ENCODE measurements around the gene SLC2A2.

SLC2A2 gene

GRCh38 chr3:171065732-171066131 is 39.2 kb upstream of the SLC2A2 start:
- H3K14ac ChIP-seq (ENCODE audit: low read length in 2 of 2), result no peak overlapping the region
- H4K8ac ChIP-seq (ENCODE audit: low read length), result no peak overlapping the region
- no peak overlapping the region for H2AFZ ChIP-seq (ENCODE audit: low read depth, low read length)
- H3K18ac ChIP-seq (ENCODE audit: low read depth in 1 of 2, low read length in 2 of 2), result no peak overlapping the region
- H2BK5ac ChIP-seq (ENCODE audit: low read depth, low read length, poor library complexity, severe bottlenecking), result no peak overlapping the region
- no peak overlapping the region for H3K23ac ChIP-seq (ENCODE audit: low read length in 2 of 2)
- H3K27me3 ChIP-seq (ENCODE audit: control insufficient read depth in 1 of 2, insufficient read depth in 1 of 2, low read length in 2 of 2), result no peaks in the 10 kb centered on the region
- H3K79me1 ChIP-seq (replicated peaks; ENCODE audit: low read length, poor library complexity, severe bottlenecking), result no peaks in the 10 kb centered on the region
- H3K4me3 ChIP-seq (ENCODE audit: insufficient read depth in 1 of 2, low read depth in 1 of 2, low read length in 2 of 2), result no peak overlapping the region
- 96% methylated on average over 1 of the region's 1 CpG for WGBS
- H3K4me1 ChIP-seq (ENCODE audit: control insufficient read depth, insufficient read depth, low read depth, low read length), result peaks cover 3% of the 10 kb centered on the region
- H2BK15ac ChIP-seq (ENCODE audit: low read depth, poor library complexity, severe bottlenecking), result no peak overlapping the region
- peaks cover 10 to 21% of the 10 kb centered on the region in 2 experiments for H3K36me3 ChIP-seq (ENCODE audit: control insufficient read depth in 1 of 2, insufficient read depth in 2 of 2, low read depth in 1 of 2, low read length in 2 of 2)
- DNase-seq, result no peak
- no peak overlapping the region for H3K9ac ChIP-seq (ENCODE audit: low read length)
- H3K27ac ChIP-seq (ENCODE audit: low read length, poor library complexity, severe bottlenecking), result no peak overlapping the region
- H2BK120ac ChIP-seq (ENCODE audit: low read depth, low read length), result no peak overlapping the region
- no peaks in the 10 kb centered on the region for H3K9me3 ChIP-seq (ENCODE audit: control insufficient read depth, low read length)
- no peak overlapping the region for H3K4me2 ChIP-seq (ENCODE audit: low read length, poor library complexity, severe bottlenecking)
- H2AK5ac ChIP-seq (ENCODE audit: low read length, severe bottlenecking), result no peak overlapping the region
- no peak overlapping the region for H4K91ac ChIP-seq (ENCODE audit: low read length)
- H3K4ac ChIP-seq (ENCODE audit: low read depth in 1 of 2, low read length in 2 of 2), result no peak overlapping the region
- no peak overlapping the region for H2BK12ac ChIP-seq (ENCODE audit: low read length in 2 of 2)

DNA sequence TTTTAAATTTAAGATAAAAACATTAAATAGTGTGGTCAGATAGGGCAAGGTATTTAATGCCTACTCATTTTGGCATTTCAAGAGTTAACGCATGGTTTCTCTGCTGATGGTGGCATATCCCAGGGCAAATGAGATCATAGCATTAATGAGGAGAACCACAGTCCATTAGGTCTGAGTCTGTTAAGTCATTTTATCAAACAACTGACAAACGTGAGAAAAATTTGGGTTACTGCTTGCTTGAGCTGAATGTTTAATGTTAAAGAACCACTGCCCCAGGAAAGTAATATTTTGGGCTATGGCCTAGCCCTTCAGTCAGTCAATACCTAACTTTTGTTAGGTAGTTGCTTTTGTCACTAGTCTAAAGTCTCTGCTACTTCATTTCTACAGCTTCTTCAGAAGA is 37.9 kb upstream of the SLC2A2 start:
- H3K27me3 ChIP-seq (ENCODE audit: control insufficient read depth in 1 of 2, insufficient read depth in 1 of 2, low read length in 2 of 2), result no peaks in the 10 kb centered on the region
- no peak overlapping the region for H3K4ac ChIP-seq (ENCODE audit: low read depth in 1 of 2, low read length in 2 of 2)
- peaks cover 3% of the 10 kb centered on the region for H3K4me1 ChIP-seq (ENCODE audit: control insufficient read depth, insufficient read depth, low read depth, low read length)
- peaks cover 10 to 21% of the 10 kb centered on the region in 2 experiments for H3K36me3 ChIP-seq (ENCODE audit: control insufficient read depth in 1 of 2, insufficient read depth in 2 of 2, low read depth in 1 of 2, low read length in 2 of 2)
- no peak overlapping the region for H3K9ac ChIP-seq (ENCODE audit: low read length)
- no peak overlapping the region for H3K27ac ChIP-seq (ENCODE audit: low read length, poor library complexity, severe bottlenecking)
- no peak overlapping the region for H2AK5ac ChIP-seq (ENCODE audit: low read length, severe bottlenecking)
- H4K91ac ChIP-seq (ENCODE audit: low read length), result no peak overlapping the region
- H3K9me3 ChIP-seq (ENCODE audit: control insufficient read depth, low read length), result no peaks in the 10 kb centered on the region
- no peak overlapping the region for H3K14ac ChIP-seq (ENCODE audit: low read length in 2 of 2)
- H2BK12ac ChIP-seq (ENCODE audit: low read length in 2 of 2), result no peak overlapping the region
- WGBS, result 75% methylated on average over 2 of the region's 2 CpGs
- no peak overlapping the region for H4K8ac ChIP-seq (ENCODE audit: low read length)
- no peak overlapping the region for H2BK15ac ChIP-seq (ENCODE audit: low read depth, poor library complexity, severe bottlenecking)
- no peak overlapping the region for H2BK120ac ChIP-seq (ENCODE audit: low read depth, low read length)
- H2BK5ac ChIP-seq (ENCODE audit: low read depth, low read length, poor library complexity, severe bottlenecking), result no peak overlapping the region
- H2AFZ ChIP-seq (ENCODE audit: low read depth, low read length), result no peak overlapping the region
- no peak overlapping the region for H3K4me3 ChIP-seq (ENCODE audit: insufficient read depth in 1 of 2, low read depth in 1 of 2, low read length in 2 of 2)
- no peak for DNase-seq
- H3K18ac ChIP-seq (ENCODE audit: low read depth in 1 of 2, low read length in 2 of 2), result no peak overlapping the region
- no peak overlapping the region for H3K23ac ChIP-seq (ENCODE audit: low read length in 2 of 2)
- H3K79me1 ChIP-seq (replicated peaks; ENCODE audit: low read length, poor library complexity, severe bottlenecking), result no peaks in the 10 kb centered on the region
- no peak overlapping the region for H3K4me2 ChIP-seq (ENCODE audit: low read length, poor library complexity, severe bottlenecking)

DNA sequence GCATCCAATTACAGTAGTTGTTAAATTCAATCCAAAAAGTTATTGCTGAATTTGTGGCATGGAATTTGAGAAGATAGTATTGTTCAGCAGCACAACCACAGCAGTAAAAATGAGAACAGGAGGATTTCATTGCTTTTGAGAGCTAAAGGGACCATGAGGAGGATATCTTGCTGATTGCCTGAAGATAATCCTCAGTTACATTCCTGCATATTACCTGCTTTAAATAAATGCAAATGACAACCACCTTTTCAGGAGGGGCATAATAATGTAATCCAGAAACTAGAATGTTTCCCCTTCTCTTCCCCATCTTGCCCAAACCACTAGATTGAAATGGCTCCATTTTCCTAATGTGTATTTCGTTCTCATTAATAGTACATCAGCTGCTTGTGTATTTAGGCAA is 35.2 kb upstream of the SLC2A2 start:
- Histone ChIP-seq H3K4me3 (ENCODE audit: insufficient read depth in 1 of 2, low read depth in 1 of 2, low read length in 2 of 2) (no peak overlapping the region), H3K18ac (ENCODE audit: low read depth in 1 of 2, low read length in 2 of 2) (no peak overlapping the region), H3K23ac (ENCODE audit: low read length in 2 of 2) (no peak overlapping the region), H3K14ac (ENCODE audit: low read length in 2 of 2) (no peak overlapping the region), H3K4me1 (ENCODE audit: control insufficient read depth, insufficient read depth, low read depth, low read length) (peaks cover 4% of the 10 kb centered on the region), H4K8ac (ENCODE audit: low read length) (no peak overlapping the region), H3K36me3 (ENCODE audit: control insufficient read depth in 1 of 2, insufficient read depth in 2 of 2, low read depth in 1 of 2, low read length in 2 of 2) (peaks cover 10 to 17% of the 10 kb centered on the region in 2 experiments), H2BK12ac (ENCODE audit: low read length in 2 of 2) (no peak overlapping the region), H3K27me3 (ENCODE audit: control insufficient read depth in 1 of 2, insufficient read depth in 1 of 2, low read length in 2 of 2) (no peaks in the 10 kb centered on the region), H2BK120ac (ENCODE audit: low read depth, low read length) (no peak overlapping the region), H2AFZ (ENCODE audit: low read depth, low read length) (no peak overlapping the region), H3K27ac (ENCODE audit: low read length, poor library complexity, severe bottlenecking) (no peak overlapping the region), H3K4ac (ENCODE audit: low read depth in 1 of 2, low read length in 2 of 2) (no peak overlapping the region), H3K4me2 (ENCODE audit: low read length, poor library complexity, severe bottlenecking) (no peak overlapping the region), H2BK15ac (ENCODE audit: low read depth, poor library complexity, severe bottlenecking) (no peak overlapping the region), H2BK5ac (ENCODE audit: low read depth, low read length, poor library complexity, severe bottlenecking) (no peak overlapping the region), H3K9ac (ENCODE audit: low read length) (no peak overlapping the region), H3K9me3 (ENCODE audit: control insufficient read depth, low read length) (no peaks in the 10 kb centered on the region), H3K79me1 (replicated peaks; ENCODE audit: low read length, poor library complexity, severe bottlenecking) (no peaks in the 10 kb centered on the region), H2AK5ac (ENCODE audit: low read length, severe bottlenecking) (no peak overlapping the region), H4K91ac (ENCODE audit: low read length) (no peak overlapping the region)
- WGBS, result no CpG with 5 or more reads among the region's 1 CpG
- DNase-seq, result no peak

DNA sequence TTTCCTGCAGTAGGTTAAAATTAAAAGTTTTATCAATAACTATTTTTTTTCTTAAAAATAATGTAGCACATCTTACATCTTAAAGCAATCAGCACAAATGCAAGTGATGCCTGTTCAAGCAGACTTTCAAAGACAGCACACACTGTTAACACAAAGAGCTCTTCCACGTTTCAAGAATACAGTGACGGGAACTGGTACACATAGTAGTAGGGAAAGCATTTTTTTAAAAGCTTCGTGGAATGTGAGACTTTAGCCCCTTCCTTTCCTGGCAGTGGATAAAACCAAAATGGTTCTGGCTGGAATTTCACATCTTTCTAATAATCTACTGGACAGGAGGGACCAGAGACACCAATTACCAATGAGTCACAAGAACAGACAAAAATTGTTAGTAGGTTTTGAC is 33.5 kb upstream of the SLC2A2 start:
- no peak overlapping the region for H3K9ac ChIP-seq (ENCODE audit: low read length)
- no peak overlapping the region for H3K27ac ChIP-seq (ENCODE audit: low read length, poor library complexity, severe bottlenecking)
- no peaks in the 10 kb centered on the region for H3K9me3 ChIP-seq (ENCODE audit: control insufficient read depth, low read length)
- H3K18ac ChIP-seq (ENCODE audit: low read depth in 1 of 2, low read length in 2 of 2), result no peak overlapping the region
- H3K4me3 ChIP-seq (ENCODE audit: insufficient read depth in 1 of 2, low read depth in 1 of 2, low read length in 2 of 2), result no peak overlapping the region
- no peak for DNase-seq
- H3K4me1 ChIP-seq (ENCODE audit: control insufficient read depth, insufficient read depth, low read depth, low read length), result peaks cover 8% of the 10 kb centered on the region
- H2BK15ac ChIP-seq (ENCODE audit: low read depth, poor library complexity, severe bottlenecking), result no peak overlapping the region
- no peak overlapping the region for H2AFZ ChIP-seq (ENCODE audit: low read depth, low read length)
- H4K91ac ChIP-seq (ENCODE audit: low read length), result no peak overlapping the region
- no peak overlapping the region for H2BK12ac ChIP-seq (ENCODE audit: low read length in 2 of 2)
- H3K27me3 ChIP-seq (ENCODE audit: control insufficient read depth in 1 of 2, insufficient read depth in 1 of 2, low read length in 2 of 2), result no peaks in the 10 kb centered on the region
- no peak overlapping the region for H4K8ac ChIP-seq (ENCODE audit: low read length)
- no peak overlapping the region for H3K14ac ChIP-seq (ENCODE audit: low read length in 2 of 2)
- no peak overlapping the region for H3K23ac ChIP-seq (ENCODE audit: low read length in 2 of 2)
- no peaks in the 10 kb centered on the region for H3K79me1 ChIP-seq (replicated peaks; ENCODE audit: low read length, poor library complexity, severe bottlenecking)
- 88% methylated on average over 2 of the region's 3 CpGs for WGBS
- no peak overlapping the region for H2BK5ac ChIP-seq (ENCODE audit: low read depth, low read length, poor library complexity, severe bottlenecking)
- H3K36me3 ChIP-seq (ENCODE audit: control insufficient read depth in 1 of 2, insufficient read depth in 2 of 2, low read depth in 1 of 2, low read length in 2 of 2), result peaks cover 4 to 9% of the 10 kb centered on the region in 2 experiments
- H3K4me2 ChIP-seq (ENCODE audit: low read length, poor library complexity, severe bottlenecking), result no peak overlapping the region
- H2BK120ac ChIP-seq (ENCODE audit: low read depth, low read length), result no peak overlapping the region
- H3K4ac ChIP-seq (ENCODE audit: low read depth in 1 of 2, low read length in 2 of 2), result no peak overlapping the region
- H2AK5ac ChIP-seq (ENCODE audit: low read length, severe bottlenecking), result no peak overlapping the region

All from mesenchymal stem cell (in vitro differentiated cells and primary cell).